ENCODE data around the gene OSER1. TPM values are rescaled to one million over a fixed set of nuclear protein-coding genes. Genes with fewer than 3 reads are reported as not detected.
A peak's percentile ranks its signal among the peaks of the same experiment; 100 is the strongest.

OSER1 gene
- total RNA-seq, 2 donors from 2014 or later = 23.3 to 31.9 TPM

- DNase-seq = peak; percentile 68
- Histone ChIP-seq H3K9ac (ENCODE audit: low read depth in 2 of 2, low read length in 2 of 2) (peak overlapping the region; percentile 99), H3K4me3 (peak overlapping the region; percentile 89), H3K36me3 (peaks cover 7% of the 10 kb centered on the region), H3K27me3 (no peaks in the 10 kb centered on the region), H3K9me3 (no peaks in the 10 kb centered on the region), H3K27ac (peak overlapping the region; percentile 99), H3K4me1 (peaks cover 3% of the 10 kb centered on the region)
- intact Hi-C loops (cut with DNase I) = loop anchor here (10.0 kb wide), 2 partner anchors 405 to 475 kb away; no protein-coding TSS in a partner anchor
- TF ChIP-seq, protein P1, sequence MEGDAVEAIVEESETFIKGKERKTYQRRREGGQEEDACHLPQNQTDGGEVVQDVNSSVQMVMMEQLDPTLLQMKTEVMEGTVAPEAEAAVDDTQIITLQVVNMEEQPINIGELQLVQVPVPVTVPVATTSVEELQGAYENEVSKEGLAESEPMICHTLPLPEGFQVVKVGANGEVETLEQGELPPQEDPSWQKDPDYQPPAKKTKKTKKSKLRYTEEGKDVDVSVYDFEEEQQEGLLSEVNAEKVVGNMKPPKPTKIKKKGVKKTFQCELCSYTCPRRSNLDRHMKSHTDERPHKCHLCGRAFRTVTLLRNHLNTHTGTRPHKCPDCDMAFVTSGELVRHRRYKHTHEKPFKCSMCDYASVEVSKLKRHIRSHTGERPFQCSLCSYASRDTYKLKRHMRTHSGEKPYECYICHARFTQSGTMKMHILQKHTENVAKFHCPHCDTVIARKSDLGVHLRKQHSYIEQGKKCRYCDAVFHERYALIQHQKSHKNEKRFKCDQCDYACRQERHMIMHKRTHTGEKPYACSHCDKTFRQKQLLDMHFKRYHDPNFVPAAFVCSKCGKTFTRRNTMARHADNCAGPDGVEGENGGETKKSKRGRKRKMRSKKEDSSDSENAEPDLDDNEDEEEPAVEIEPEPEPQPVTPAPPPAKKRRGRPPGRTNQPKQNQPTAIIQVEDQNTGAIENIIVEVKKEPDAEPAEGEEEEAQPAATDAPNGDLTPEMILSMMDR (IDR thresholded peaks at IDR 0.05) = no peak
These were observed 725 bp downstream of the OSER1 start for GRCh38 chr20:44209686-44210405.

- TF ChIP-seq, protein P1 (IDR thresholded peaks at IDR 0.05) = no peak
- peak overlapping the region in 1 of 2 donors; percentile 99 for H3K9ac ChIP-seq (ENCODE audit: low read depth in 2 of 2, low read length in 2 of 2)
- no peak for DNase-seq
- H3K4me3 ChIP-seq = peak overlapping the region; percentile 89
- intact Hi-C loops (cut with DNase I) = no loop called here
- no peaks in the 10 kb centered on the region for H3K27me3 ChIP-seq
- peaks cover 3% of the 10 kb centered on the region for H3K4me1 ChIP-seq
- no peaks in the 10 kb centered on the region for H3K9me3 ChIP-seq
- no peak overlapping the region for H3K27ac ChIP-seq
- peaks cover 7% of the 10 kb centered on the region for H3K36me3 ChIP-seq
These were observed 1.8 kb downstream of the OSER1 start for GRCh38 chr20:44208770-44209169.

DNA sequence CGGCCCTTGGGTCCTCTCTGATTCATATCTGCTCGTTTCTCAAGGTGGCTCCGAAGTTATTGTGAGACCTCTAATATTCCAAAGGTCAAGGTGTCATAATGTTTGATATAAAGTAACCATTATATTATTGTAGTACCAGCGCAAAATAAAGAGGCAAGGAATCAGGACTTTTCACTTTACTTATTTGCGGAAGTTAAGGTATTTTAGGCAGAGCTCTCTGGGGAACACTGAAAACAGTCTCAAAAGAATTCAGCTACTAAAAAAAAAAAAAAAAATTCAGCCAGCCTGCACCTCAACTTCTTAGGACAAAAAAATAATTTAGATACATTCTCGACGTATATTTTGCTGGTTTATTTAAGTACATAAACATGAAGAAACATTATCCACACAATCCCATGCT is 2.4 kb downstream of the OSER1 start:
- Histone ChIP-seq H3K4me1 (peaks cover 3% of the 10 kb centered on the region), H3K9me3 (no peaks in the 10 kb centered on the region), H3K27ac (no peak overlapping the region), H3K27me3 (no peaks in the 10 kb centered on the region), H3K36me3 (peaks cover 7% of the 10 kb centered on the region), H3K4me3 (no peak overlapping the region), H3K9ac (ENCODE audit: low read depth in 2 of 2, low read length in 2 of 2) (peak overlapping the region in 1 of 2 donors; percentile 99)
- TF ChIP-seq, protein P1 (IDR thresholded peaks at IDR 0.05) = no peak
- intact Hi-C loops (cut with DNase I) = no loop called here
- no peak for DNase-seq

GRCh38 chr20:44207126-44207723 is 3.3 kb downstream of the OSER1 start:
- Histone ChIP-seq H3K27ac (no peak overlapping the region), H3K9me3 (no peaks in the 10 kb centered on the region), H3K4me1 (peaks cover 3% of the 10 kb centered on the region), H3K9ac (ENCODE audit: low read depth in 2 of 2, low read length in 2 of 2) (no peak overlapping the region), H3K4me3 (no peak overlapping the region), H3K27me3 (no peaks in the 10 kb centered on the region), H3K36me3 (peaks cover 7% of the 10 kb centered on the region)
- intact Hi-C loops (cut with DNase I) = no loop called here
- DNase-seq = no peak
- TF ChIP-seq, protein P1 (IDR thresholded peaks at IDR 0.05) = no peak

GRCh38 chr20:44206132-44206531 is 4.4 kb downstream of the OSER1 start:
- no peaks in the 10 kb centered on the region for H3K4me1 ChIP-seq
- H3K27me3 ChIP-seq = no peaks in the 10 kb centered on the region
- no peak overlapping the region for H3K9ac ChIP-seq (ENCODE audit: low read depth in 2 of 2, low read length in 2 of 2)
- H3K4me3 ChIP-seq = no peak overlapping the region
- no peak for DNase-seq
- intact Hi-C loops (cut with DNase I) = no loop called here
- H3K9me3 ChIP-seq = no peaks in the 10 kb centered on the region
- H3K36me3 ChIP-seq = peaks cover 13% of the 10 kb centered on the region
- TF ChIP-seq, protein P1 (IDR thresholded peaks at IDR 0.05) = no peak
- no peak overlapping the region for H3K27ac ChIP-seq
